KG1 (cell line): ENCODE results near the gene RAX2.
"Not testable (repeated sequence)": the region's sequence is repeated elsewhere in the genome, so short reads cannot be mapped to it uniquely, and the experiment has no call there.

Experiments used
- DNase-seq: peaks from one replicate; lab custom pipeline; 2025; lab: John Stamatoyannopoulos, UW

Gene RAX2

GRCh38 chr19:3760871-3761361, 11.1 kb downstream of the RAX2 start:
- no peak for DNase-seq

GRCh38 chr19:3759482-3760254, 12.4 kb downstream of the RAX2 start:
- no peak for DNase-seq

GRCh38 chr19:3758297-3758696, 13.7 kb downstream of the RAX2 start:
- not testable (repeated sequence) for DNase-seq

GRCh38 chr19:3757705-3758104, 14.3 kb downstream of the RAX2 start:
- DNase-seq = not testable (repeated sequence)

GRCh38 chr19:3753631-3754410, 18.2 kb downstream of the RAX2 start:
- no peak for DNase-seq

- no peak for DNase-seq
Measured at GRCh38 chr19:3752492-3752891, 19.5 kb downstream of the RAX2 start.

- no peak for DNase-seq
Measured at GRCh38 chr19:3751236-3751635, 20.8 kb downstream of the RAX2 start.

GRCh38 chr19:3750211-3750610, 21.8 kb downstream of the RAX2 start:
- no peak for DNase-seq

- no peak for DNase-seq
Measured at GRCh38 chr19:3748965-3749364, 23.1 kb downstream of the RAX2 start.

- DNase-seq = no peak
Measured at GRCh38 chr19:3746371-3747056, 25.5 kb downstream of the RAX2 start.

- DNase-seq = no peak
Measured at GRCh38 chr19:3745363-3746045, 26.5 kb downstream of the RAX2 start.

GRCh38 chr19:3743486-3743885, 28.5 kb downstream of the RAX2 start:
- DNase-seq = no peak

- no peak for DNase-seq
Measured at GRCh38 chr19:3740431-3740830, 31.6 kb downstream of the RAX2 start.

GRCh38 chr19:3738477-3739220, 33.4 kb downstream of the RAX2 start:
- DNase-seq = no peak

GRCh38 chr19:3737487-3738205, 34.4 kb downstream of the RAX2 start:
- DNase-seq = no peak

GRCh38 chr19:3736106-3736724, 35.8 kb downstream of the RAX2 start:
- DNase-seq = no peak

- no peak for DNase-seq
Measured at GRCh38 chr19:3734310-3734600, 37.8 kb downstream of the RAX2 start.

GRCh38 chr19:3733549-3734309, 38.3 kb downstream of the RAX2 start:
- DNase-seq = no peak

- no peak for DNase-seq
Measured at GRCh38 chr19:3732108-3732507, 39.9 kb downstream of the RAX2 start.
